ENCODE measurements around the gene ARRDC4.
"Not testable (repeated sequence)": the region's sequence is repeated elsewhere in the genome, so short reads cannot be mapped to it uniquely, and the experiment has no call there.

The ARRDC4 gene

DNA sequence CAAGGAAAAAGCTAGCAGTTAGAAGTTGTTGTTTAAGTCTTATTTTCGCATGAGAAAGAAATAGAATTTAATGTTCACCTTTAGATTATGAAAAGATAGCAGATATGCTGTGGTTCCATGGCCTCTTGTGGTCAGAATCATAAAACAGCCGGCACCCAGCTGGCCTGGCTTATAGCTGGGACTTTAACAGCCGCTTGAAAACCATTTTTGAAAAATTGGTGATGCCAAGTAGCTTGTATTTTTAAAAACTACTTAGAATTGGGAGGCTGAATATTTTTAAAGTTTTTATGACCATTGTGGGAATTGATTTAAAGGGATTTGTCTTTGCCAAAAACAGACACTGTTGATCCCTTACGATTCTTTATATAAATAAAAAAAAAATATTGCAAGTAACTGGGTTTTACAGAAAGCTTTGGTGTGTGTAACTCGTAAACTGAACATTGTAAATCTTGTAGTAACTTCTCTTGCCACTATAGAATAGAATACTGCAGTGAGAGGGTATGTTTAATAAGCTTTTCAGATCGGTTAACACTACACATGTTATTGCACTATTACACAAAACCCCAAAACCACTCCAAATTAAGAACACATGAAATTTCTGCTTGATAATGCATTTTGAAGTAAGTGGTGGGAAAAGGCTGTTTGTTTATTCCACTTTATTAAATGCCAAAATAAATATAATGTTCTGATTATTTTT lies 6.6 kb downstream of the ARRDC4 start:
- DNase-seq = no peak

DNA sequence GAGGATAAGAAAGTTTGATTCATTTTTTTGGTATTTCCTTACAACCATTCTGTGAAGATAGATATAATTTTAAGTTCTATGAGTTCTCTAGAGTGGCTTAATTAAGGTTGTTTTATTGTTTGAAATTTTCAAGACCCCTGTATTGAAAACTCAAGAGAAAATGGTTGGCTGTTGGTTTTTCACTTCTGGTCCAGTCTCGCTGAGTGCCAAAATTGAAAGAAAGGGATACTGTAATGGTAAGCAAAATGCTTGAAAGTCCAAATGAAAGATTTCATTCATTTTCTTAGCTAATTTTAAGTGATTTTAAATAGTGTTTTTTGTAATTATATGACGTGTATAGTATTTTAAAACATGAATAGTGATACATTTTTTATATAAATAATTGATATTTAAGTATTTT lies 7.4 kb downstream of the ARRDC4 start:
- no peak for DNase-seq

DNA sequence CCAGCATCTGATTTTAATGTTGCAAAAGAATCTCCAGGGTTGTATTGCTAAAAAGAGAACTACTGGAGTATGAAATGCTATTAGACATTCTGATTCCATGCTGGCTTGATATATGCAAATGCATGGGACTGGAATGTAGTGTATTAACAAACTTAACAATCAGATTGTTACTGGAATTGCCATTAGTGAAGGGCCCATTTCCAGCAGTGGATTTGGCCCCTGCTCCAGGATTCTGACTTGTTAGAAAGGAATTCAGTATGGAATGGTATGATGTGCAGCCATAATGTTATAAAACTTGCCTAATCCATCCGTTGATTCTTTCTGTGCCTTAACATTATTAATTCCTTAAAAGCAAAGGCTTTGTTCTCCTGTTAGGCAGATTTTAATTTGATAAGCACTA lies 7.9 kb downstream of the ARRDC4 start:
- DNase-seq = no peak

DNA sequence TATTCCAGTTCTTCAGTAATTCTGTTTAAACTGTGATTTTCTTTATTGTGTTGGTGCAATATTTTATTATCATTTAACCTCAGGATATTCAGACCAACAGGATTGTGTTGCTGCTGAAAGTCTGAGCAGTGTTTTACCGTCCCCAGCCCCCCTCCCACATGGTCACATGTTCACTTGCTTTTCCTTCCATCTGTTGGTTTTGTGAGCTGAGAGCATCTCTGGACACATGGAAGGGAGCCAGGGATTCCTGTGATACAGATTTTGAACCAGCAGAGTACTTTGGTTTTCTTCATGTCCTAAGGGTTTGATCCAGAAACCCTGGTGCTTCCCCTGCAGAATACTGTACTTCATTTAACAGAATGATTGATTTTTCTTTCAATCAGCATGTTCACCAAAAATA lies 11.9 kb downstream of the ARRDC4 start:
- DNase-seq = no peak

DNA sequence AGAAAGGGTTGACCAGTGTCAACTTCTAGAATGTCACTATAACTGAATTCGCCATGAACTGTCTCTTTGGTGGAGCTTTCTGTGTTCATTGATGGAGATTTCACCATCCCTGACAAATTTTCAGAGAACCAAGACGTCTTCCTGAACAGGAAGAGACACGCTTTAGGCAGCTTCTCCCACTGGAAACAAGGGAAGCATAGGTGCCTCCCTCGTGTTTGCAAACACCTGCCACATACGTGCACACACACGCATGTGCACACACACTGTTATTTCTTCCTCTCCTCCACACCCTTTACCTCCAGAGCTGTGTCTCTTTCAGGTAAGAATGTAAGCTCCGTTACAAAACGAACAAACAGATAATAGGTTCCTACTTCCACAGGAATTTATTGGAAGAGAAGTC lies 15.6 kb downstream of the ARRDC4 start:
- DNase-seq = no peak

DNA sequence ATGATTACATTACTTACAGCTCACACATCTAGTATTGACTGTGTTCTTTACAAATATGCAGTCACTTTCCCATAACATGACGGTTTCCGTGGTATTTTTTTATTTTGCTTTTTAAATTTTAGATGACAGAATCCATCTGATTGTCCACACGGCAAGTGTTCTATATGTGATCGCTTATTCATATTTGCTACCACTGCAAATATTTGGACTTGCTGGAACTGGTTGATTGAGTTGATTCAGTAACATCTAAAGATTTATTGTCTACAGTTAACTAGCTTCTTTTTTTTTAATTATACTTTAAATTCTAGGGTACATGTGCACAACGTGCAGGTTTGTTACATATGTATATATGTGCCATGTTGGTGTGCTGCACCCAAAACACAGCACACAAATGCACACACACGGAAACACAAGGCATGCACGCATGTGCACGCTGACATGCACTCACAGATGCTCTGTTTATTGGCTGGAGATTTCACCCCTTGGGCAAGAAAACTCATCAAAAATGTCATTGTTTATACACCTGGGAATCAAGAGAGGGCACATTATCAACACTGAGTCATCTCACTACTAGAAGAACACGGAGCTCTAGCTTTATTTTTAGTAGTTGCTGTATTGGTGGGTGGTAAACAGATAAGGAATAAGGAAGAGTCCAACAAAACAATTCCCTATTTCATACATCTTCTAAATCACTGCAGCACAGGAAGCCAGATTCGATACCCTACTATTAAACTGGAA lies 16.4 kb downstream of the ARRDC4 start:
- no peak for DNase-seq

DNA sequence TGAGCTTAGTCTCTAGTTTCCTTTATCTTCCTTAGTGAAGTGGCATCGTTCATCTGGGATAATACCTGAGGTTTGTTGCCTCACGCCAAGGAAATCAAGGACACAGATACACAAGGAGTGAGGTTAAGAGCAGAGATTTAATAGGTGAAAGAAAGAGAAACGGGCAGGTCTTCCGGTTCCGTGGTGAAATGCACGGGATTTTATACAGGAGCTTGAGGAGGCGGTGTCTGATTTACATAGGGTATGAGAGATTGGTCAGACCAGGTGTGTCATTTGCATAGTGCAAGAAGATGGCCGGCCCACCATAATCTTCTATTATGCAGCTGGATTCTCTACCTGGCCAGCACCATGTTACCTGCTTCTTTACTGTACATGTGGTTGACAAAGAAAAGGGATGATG lies 17.2 kb downstream of the ARRDC4 start:
- no peak for DNase-seq

DNA sequence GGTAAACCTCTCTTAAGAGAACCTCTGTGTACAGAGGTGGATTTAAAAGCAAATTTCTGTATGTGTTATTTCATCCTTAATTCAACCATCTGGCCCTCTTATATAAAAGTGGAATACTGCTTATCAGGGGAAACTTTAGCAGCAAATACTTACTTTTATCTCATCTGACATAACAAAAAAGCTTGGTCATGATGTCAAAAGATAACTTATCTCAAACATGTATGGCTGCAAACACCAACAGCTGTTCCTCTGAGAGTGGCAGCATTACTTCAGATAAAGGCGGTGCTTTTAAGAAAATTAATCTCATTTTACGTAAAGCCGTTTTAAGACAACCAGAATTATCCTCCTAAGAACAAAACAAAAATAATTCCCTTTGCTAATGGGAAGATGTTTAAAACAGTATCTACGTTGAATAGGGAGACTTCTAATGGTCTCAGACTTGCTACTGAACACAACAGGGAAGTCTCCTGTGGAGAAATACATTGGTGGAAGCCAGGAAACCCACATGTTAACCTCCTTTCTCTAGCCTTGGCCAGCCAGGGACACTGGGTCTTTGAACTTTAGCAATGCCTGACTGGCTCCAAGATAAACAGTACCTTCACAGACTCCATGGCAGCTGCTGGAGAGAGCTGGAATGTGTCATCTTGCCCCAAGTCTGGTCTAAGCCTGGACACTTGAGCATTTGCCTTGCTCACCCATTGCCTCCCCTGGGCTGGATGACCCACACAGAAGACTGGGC lies 18.1 kb downstream of the ARRDC4 start:
- DNase-seq = no peak

DNA sequence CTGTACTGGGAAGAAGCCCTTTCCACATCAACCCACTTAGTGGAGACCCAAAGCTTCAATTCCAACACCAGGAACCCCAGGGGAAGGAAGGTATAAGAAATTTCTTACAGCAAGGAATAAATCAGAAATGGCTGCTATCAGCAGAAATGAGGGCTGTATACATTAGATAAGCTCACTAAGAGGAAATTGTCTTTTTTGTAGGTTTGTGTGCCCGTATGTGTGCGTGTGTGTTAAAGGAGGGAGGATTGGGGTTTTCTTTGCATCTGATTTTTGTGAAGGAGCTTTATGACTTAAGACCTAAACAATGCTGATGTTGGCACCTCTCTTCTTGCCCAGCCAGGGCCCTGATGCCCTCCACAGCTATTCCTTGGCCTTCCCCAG lies 18.6 kb downstream of the ARRDC4 start:
- no peak for DNase-seq

DNA sequence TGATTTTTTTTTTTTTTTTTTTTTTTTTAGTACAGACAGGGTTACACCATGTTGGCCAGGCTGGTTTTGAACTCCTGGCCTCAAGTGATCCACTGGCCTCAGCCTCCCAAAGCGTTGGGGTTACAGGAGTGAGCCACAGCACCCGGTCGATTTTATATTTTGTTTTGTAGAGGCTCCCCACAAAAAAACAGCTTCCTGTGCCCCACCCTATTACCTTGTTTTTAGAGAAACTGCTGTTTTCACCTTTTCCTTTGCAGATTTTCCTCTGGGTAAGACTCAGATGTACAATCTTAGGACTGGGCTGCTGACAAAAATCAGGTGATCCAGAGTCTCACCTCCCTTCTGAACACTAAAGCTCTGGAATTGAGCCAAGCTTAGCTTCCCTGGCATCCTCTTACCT lies 20.6 kb downstream of the ARRDC4 start:
- DNase-seq = no peak

DNA sequence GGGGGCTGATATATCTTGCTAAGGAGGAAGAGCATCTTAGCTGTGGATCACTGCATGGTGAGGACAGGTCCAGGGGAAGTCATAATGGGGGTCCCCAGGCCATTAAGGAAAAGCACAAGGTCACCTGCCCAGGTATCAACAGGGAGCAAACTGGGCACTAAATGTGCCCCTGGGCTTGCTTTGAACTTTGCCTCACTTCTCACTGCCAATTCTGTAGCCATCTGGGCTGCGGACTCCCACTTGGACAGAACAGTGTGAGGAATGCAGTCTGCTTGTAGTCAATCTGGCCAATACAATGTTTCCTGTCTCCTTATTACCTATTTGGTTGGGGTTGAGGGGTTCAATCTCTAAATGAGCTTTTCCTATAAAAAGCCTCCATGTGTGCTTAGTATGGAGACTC lies 21.3 kb downstream of the ARRDC4 start:
- no peak for DNase-seq

DNA sequence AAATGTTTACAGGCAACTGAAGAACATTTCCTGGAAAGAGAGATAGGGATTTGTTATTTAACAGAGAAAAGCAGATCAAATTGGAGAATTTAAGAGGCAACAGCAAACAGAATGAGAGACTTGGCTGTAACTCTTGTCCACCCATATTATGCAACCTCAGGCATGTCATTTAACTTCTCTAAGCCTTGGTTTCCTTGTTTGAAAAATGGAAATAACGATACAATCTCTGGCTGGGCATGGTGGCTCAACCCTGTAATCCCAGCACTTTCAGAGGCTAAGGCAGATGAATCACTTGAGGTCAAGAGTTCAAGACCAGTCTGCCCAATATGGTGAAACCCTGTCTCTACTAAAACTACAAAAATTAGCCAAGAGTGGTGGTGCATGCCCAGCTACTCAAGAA lies 23.7 kb downstream of the ARRDC4 start:
- DNase-seq = no peak

DNA sequence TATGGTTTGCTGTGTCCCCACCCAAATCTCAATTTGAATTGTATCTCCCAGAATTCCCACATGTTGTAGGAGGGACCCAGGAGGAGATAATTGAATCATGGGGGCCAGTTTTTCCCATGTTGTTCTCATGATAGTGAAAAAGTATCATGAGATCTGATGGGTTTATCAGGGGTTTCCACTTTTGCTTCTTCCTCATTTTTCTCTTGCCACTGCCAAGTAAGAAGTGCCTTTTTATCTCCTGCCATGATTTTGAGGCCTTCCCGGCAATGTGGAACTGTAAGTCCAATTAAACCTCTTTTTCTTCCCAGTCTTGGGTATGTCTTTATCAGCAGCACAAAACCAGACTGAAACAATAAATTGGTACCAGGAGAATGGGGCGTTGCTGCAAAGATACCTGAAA lies 25.5 kb downstream of the ARRDC4 start:
- DNase-seq = not testable (repeated sequence)

DNA sequence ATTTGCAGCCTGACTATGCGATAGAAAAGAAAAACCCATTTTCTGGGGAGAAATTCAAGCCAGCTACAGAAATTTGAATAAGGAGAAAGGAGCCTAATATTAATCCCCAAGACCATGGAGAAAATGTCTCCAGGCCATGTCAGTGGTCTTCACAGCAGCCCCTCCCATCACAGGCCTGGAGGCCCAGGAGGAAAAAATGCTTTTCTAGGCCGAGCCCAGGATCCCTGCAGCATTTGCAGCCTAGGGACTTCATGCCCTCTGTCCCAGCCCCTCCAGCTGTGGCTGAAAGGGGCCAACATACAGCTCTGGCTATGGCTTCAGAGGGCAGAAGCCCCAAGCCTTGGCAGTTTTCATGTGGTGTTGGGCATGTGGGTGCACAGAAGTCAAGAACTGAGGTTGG lies 26.3 kb downstream of the ARRDC4 start:
- DNase-seq = no peak

DNA sequence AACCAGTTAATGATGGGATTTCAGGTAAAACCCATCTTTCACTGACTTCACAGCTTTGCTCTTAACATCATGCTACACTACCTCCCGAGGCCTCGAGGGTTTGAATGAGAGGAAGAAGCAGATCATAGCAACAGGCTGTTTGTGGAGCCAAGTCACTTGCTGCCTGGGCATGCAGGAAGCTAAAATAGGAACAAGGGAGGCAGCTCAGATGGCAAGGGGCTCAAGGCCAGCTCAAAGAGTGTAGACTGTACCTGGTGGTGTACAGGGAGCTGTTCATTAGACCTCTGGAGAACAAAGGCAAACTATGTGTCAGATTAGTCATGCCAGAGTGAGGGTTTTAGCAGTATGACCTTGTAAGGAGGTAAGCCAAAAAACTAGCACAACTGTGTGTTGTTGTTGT lies 28.8 kb downstream of the ARRDC4 start:
- no peak for DNase-seq

DNA sequence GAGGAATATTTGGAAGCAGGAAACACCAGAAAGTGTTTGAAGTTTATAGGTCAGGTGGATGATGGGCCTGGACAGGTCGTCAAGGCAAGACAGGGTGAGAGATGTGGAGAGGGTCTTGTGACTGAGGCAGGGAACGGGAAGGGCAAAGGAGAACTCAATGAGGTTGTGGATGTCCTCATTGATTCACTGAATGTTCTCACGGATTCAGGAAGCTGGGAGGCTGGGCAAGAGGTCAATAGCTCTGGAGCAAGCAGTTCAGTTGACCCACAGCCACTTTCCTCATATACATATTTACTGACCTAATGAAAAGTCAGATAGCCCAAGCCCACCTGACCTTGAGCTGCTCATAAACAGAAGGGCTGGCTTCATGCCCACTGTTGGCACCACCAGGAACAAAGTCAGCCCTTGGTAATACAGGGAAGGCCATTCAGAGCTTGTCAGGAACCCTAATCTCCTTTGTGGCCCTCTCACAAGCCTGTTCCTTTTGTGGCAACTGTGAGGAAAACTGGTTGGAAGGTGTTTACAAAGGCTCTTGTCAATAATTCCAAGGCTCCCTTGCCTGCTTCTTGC lies 31.6 kb downstream of the ARRDC4 start:
- DNase-seq = no peak

DNA sequence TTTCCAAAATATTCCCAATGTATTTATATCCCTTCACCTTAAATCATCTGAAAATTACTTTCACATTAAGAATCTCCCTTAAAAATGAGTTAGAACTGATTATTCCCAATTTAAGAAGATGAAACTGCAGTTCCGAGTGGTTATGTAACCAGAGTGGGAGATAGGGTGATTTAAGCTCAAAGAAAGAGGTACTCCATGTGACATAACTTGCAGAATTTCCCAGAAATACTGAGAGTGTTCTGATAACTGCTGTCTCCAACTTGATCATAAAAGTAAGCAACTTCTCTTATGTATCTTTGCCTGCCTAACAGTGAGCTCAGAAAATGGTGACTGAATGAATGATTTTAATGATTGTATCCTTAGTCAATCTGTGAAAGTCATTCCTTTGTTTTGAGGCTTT lies 32.3 kb downstream of the ARRDC4 start:
- no peak for DNase-seq

DNA sequence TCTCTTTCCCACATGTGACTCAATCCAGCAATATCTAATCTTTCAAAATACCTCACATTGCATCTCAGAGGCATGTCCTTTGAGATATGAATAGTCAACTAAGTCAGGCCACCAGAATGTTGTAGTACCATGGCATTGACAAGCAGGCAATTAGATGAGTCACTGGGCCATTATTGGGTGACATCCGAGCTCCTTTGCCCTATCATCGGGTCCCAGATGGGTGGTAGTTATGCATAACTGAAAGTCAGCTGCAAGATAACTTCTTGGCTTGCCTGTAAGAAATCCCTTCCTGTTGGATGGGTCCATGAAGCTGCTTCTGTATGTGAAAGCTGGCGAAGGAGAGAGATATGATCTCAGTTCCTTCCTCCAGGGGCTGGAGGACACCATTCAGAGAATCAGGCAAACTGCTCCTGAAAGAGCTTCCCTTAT lies 32.8 kb downstream of the ARRDC4 start:
- no peak for DNase-seq

DNA sequence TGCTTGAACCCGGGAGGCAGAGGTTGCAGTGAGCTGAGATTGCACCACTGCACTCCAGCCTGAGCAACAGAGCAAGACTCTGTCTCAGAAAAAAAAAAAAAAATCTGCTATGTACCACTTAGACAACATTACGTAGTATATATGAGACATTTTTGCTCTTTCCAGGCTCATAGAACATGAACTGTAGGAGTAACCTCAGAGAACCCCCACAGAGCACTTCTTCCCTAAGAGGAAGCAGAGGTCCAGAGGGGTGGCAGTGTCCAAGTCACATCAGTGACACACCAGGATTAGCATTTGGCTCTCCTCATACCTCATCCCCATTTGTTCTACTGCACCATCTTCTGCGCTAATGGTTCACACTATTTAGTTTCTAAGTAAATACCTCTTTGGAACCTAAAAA lies 33.7 kb downstream of the ARRDC4 start:
- DNase-seq = no peak

DNA sequence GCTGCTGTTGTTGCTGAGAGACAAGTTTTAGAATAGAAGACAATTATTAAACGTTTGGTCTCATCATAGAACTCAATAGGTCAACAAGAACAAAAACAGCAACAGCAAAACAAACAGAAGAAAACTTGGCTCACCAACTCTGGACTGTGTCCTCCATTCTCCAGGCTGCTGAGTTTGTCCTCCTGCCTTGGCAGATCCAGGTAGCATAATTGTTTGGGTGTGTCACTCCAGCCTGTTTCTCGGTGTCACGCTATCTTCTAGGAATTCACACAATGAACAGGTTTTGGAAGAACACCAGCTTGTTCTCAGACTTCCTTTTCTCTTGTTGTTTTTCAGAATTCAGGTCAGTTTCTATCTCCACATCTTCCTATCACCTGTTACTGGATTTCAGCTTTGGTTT lies 34.7 kb downstream of the ARRDC4 start:
- no peak for DNase-seq

DNA sequence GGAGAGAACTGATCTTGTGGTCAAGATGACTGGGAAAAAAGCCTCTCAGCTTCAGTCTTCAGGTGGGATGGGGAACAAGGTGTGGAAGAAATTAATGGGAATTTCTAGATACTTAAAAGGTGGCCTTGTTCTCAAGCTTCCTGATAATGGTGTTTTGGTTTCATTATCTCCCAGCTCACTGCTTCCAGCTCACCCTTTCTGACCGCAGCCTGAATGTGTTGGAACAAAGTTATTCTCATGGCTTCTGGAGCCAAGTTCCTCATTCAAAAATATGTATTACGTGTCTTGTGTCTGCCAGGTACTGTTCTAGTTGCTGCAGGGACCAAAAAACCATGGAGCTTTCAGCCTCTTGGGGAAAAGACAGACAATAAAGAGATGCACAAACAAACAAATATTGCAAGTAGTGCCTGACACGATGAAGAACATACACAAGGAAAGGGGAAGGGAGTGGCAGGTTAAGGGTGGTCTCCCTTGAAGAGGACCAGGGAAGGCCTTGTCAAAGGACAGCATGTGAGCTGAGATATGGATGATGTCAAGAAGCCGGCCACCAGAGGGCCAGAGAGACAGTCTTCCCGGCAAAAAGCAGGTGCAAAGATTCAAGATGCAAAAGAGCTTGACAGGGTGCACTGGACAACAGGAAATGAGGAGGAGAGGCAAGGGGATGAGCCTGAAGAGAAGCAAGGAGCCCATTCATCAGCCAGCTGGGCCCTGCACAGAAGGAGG lies 35.5 kb downstream of the ARRDC4 start:
- peak; percentile 1 for DNase-seq

DNA sequence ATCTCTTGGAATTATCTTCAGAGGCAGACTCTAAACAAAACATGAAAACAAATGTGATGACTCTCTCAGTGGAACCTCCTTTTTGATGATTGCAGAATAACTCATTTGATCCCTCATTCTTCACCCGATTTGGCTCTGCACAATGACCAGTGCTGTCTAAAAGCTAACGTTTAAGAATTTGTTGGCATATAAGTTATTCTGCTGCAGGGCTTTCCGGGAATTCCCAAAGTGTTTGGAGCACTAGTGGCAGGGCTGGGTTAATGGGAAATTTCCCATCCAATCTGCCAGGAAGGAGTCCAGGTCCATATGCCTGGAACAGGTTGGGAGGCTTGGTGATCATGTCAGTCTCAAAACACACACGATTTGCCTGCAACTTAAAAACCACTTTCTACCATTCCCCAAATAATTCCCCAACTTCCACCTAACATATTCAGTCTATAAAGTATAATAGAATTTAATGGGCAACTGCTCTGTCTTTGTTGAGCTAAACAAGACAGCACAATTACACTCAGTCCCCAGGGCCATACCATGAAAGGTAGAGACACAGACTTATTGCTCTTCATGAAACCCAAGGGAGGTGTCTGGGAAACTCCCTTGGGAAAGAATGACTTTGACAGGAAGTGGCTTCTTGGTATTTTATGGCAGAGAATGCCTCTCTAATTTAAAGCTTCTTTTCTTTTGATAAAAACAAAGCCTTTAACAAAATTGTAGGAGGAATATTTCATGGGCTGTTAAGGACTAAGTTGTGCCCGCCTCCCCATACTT lies 38.0 kb downstream of the ARRDC4 start:
- no peak for DNase-seq

Data from CD4-positive, alpha-beta T cell treated with Interleukin-17A for 1 hour (primary cell).